H1 (cell line): ENCODE data around the gene INPP4B. TPM values are rescaled to one million over a fixed set of nuclear protein-coding genes. Genes with fewer than 3 reads are reported as not detected.

Source experiments
- EGR1 ChIP-seq: IDR thresholded peaks from 2 replicates; pipeline ENCODE4 v1.6.1; 2011; ENCODE audit warnings: low read depth, low read length, borderline replicate concordance
- EZH2 ChIP-seq: fragments of 200-600 bp; sonication (generic); IDR thresholded peaks from 2 replicates; pipeline ENCODE4 v1.7.1; 2012; ENCODE audit warnings: low read depth, mild to moderate bottlenecking, moderate library complexity, low read length, inconsistent platforms; ENCODE audit not compliant: severe bottlenecking
- POLR2AphosphoS5 ChIP-seq: IDR thresholded peaks from 2 replicates; pipeline ENCODE4 v1.6.1; 2011; ENCODE audit warnings: low read depth, low read length
- polyA plus RNA-seq, 7 experiments: library from polyadenylated mRNA; depleted of rRNA in 3 of 7; stranded (reverse) in 5 of 7; unstranded in 2 of 7; fragments of >200 nt in 5 of 7; fragments of 200-250 nt in 2 of 7; gene quantifications; 1 replicate in 5 of 7; 2 replicates in 1 of 7; 4 replicates in 1 of 7; pipeline versions ENCODE4 v1.2.1 to v1.2.3, GENCODE V29; 2011 to 2013; ENCODE audit warnings: missing spikeins in 2 of 7, mixed read lengths in 2 of 7
- total RNA-seq: library from RNA; stranded (reverse); fragmentation: NEBNext Ultra II Directional; extraction: Animal tissue kit (Norgen Biotek cat#: 25700); gene quantifications from 2 replicates; pipeline ENCODE4 v1.2.1, GENCODE V29; 2021

INPP4B gene
- total and polyA plus RNA-seq, 2 of the 8 experiments (the other 6 are each of a cell fraction or from before 2014, with no cell fraction given): 0.11 to 0.54 TPM

DNA sequence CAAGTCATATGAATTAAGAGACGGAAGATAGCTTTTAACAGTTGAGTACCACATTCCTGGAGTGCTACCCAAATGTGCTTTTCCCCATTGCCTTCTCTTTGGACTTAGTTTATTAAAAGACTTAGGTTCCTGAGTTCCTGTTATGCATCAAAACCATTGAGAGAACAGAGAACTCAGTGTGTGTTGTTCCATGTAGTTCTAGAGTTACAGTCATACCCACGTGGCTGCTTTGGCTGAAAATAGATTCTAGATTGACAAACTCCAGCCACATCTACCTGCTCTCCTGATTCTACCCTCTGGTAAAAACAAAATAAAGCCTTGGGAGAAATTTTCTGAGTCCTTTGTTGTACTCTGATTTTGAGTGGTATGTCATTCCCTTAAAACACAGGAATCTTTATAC, 824.3 kb downstream of the INPP4B start (continued):
- TF ChIP-seq EGR1 (no peak), EZH2 (no peak), POLR2AphosphoS5 (no peak)
- TF ChIP-seq, all 59 proteins: peak for 0
